ENCODE results near the gene C13orf46. TPM values are rescaled to one million over a fixed set of nuclear protein-coding genes. Genes with fewer than 3 reads are reported as not detected.

Gene C13orf46
- total RNA-seq, 1 donor from 2014 or later = 0.08 TPM

Other genes starting within 250 kb of the C13orf46 start
- gene TMEM255B, start 214.8 kb downstream of the C13orf46 start, total RNA-seq = 1.8 TPM
- gene GAS6, start 110.0 kb downstream of the C13orf46 start, total RNA-seq = 34.8 TPM
- gene RASA3, start 158.5 kb upstream of the C13orf46 start, total RNA-seq = 1.6 TPM
- gene CFAP97D2, start 205.2 kb upstream of the C13orf46 start, total RNA-seq = not detected

Measured in esophagus mucosa (tissue), 1 donor.